PC-3 (cell line): ENCODE results near the gene ACP2. TPM values are rescaled to one million over a fixed set of nuclear protein-coding genes. Genes with fewer than 3 reads are reported as not detected.

Experiments
- ATAC-seq: fragments of 200-7000 bp; cut with Tn5 transposase; 2 replicates; pipeline ENCODE4 v1.9.1; 2020; ENCODE audit warnings: mild to moderate bottlenecking, moderate library complexity
- BruUV-seq: library from RNA; stranded (reverse); fragments of 400-500 nt; replicated peaks from 2 replicates; lab custom pipeline; 2021; lab: Mats Ljungman, UMichigan
- CTCF ChIA-PET: fragments of 300-600 bp; sonication (Branson Sonifier 250); formaldehyde crosslinking; loops from one replicate; lab custom pipeline; 2022; ENCODE audit warnings: antibody characterized with exemption; lab: Charles Lee
- POLR2A ChIA-PET: fragments of 300-600 bp; sonication (Branson Sonifier 250); formaldehyde crosslinking; loops from one replicate; lab custom pipeline; 2022; ENCODE audit warnings: antibody characterized with exemption; ENCODE audit not compliant: unreplicated experiment; lab: Charles Lee
- DNase-seq: peaks from one replicate; pipeline ENCODE4 v3.0.0-alpha.2; 2015
- H2AFZ ChIP-seq: fragments of 300-600 bp; sonication (generic); 2 replicates; pipeline ENCODE4 v1.6.0; 2016; ENCODE audit warnings: antibody characterized with exemption, low read length
- H3F3A ChIP-seq: fragments of 300-600 bp; sonication (generic); one replicate; pipeline ENCODE4 v1.6.0; 2017; ENCODE audit warnings: antibody characterized with exemption, low read length, control low read depth, mild to moderate bottlenecking; ENCODE audit not compliant: unreplicated experiment
- H3K27ac ChIP-seq: fragments of 300-600 bp; sonication (generic); 2 replicates; pipeline ENCODE4 v1.5.1; 2016; ENCODE audit warnings: mild to moderate bottlenecking, low read length
- H3K27me3 ChIP-seq: fragments of 300-600 bp; sonication (generic); 2 replicates; pipeline ENCODE4 v1.6.1; 2016; ENCODE audit warnings: low read length, mixed read lengths
- H3K36me3 ChIP-seq: fragments of 300-600 bp; sonication (generic); 2 replicates; pipeline ENCODE4 v1.6.1; 2016; ENCODE audit warnings: low read depth, mixed run types, low read length, mixed read lengths
- H3K4me1 ChIP-seq: fragments of 300-600 bp; sonication (generic); 2 replicates; pipeline ENCODE4 v1.5.1; 2016; ENCODE audit warnings: low read length; ENCODE audit not compliant: insufficient read depth
- H3K4me2 ChIP-seq: fragments of 300-600 bp; sonication (generic); 2 replicates; pipeline ENCODE4 v1.6.0; 2016; ENCODE audit warnings: low read length
- H3K4me3 ChIP-seq: fragments of 300-600 bp; sonication (generic); 2 replicates; pipeline ENCODE4 v1.5.1; 2016; ENCODE audit warnings: mild to moderate bottlenecking, low read length, mixed read lengths
- H3K79me2 ChIP-seq: fragments of 300-600 bp; sonication (generic); 2 replicates; pipeline ENCODE4 v1.6.1; 2017; ENCODE audit warnings: low read length, mixed read lengths
- H3K9ac ChIP-seq: fragments of 300-600 bp; sonication (generic); 2 replicates; pipeline ENCODE4 v1.6.0; 2016; ENCODE audit warnings: mild to moderate bottlenecking, low read length
- H3K9me2 ChIP-seq: fragments of 300-600 bp; sonication (generic); replicated peaks from 2 replicates; pipeline ENCODE4 v1.6.1; 2016; ENCODE audit warnings: mixed run types, low read length, mixed read lengths
- H3K9me3 ChIP-seq: fragments of 300-600 bp; sonication (generic); 2 replicates; pipeline ENCODE4 v1.6.1; 2016; ENCODE audit warnings: low read length, mixed read lengths
- H4K20me1 ChIP-seq: fragments of 300-600 bp; sonication (generic); 2 replicates; pipeline ENCODE4 v1.6.1; 2016; ENCODE audit warnings: low read length, mixed read lengths
- EZH2 ChIP-seq: fragments of 300-600 bp; sonication (generic); IDR thresholded peaks from one replicate; pipeline ENCODE4 v1.6.1; 2017; ENCODE audit warnings: antibody characterized with exemption, mild to moderate bottlenecking, low read length; ENCODE audit not compliant: unreplicated experiment
- EZH2phosphoT487 ChIP-seq: fragments of 300-600 bp; sonication (generic); IDR thresholded peaks from 2 replicates; pipeline ENCODE4 v1.6.1; 2018; ENCODE audit warnings: mild to moderate bottlenecking, antibody characterized with exemption, low read length, borderline replicate concordance
- intact Hi-C: fragments of 100-400 bp; cut with micrococcal nuclease; formaldehyde crosslinking; loops from 2 replicates; pipeline ENCODE4 v1.9.0; 2023
- total RNA-seq: library from RNA; depleted of rRNA; stranded (reverse); fragments of >200 nt; gene quantifications from 2 replicates; pipeline ENCODE4 v1.2.3, GENCODE V29; 2014
- TF ChIP-seq, protein P1 (sequence below): fragments of 300-600 bp; sonication (generic); conservative IDR thresholded peaks from 2 replicates; pipeline ENCODE4 v1.5.1; 2017; ENCODE audit warnings: antibody characterized with exemption, low read depth, mild to moderate bottlenecking, low read length

ACP2 gene
- total RNA-seq, 1 experiment from 2014 or later = 26.6 TPM

DNA sequence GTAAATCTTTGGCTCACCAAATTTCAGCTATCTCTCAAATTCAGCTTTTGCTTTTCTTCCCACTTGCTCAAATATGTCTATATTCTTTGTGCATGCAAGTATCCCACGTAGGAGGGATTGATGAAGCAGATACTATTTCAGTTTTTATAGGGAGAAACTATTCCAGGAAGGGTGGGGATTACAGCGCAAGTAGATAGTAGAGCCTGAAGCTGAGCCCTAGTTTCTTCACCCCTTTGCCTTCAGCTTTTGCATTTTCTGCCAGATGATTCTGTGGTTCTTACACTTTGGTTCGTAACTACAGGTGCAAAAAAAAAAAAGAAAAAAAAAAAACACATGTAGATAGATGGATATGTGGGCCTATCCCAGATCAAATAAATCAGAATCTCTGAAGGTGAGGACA lies 3.1 kb upstream of the ACP2 start:
- Histone ChIP-seq H3K4me1 (peaks cover 19% of the 10 kb centered on the region; the same call in 1 of the 2 replicates), H3K9me2 (no peaks in the 10 kb centered on the region), H3K9ac (no peak overlapping the region), H4K20me1 (no peaks in the 10 kb centered on the region), H3K9me3 (no peaks in the 10 kb centered on the region), H3K36me3 (no peaks in the 10 kb centered on the region), H3K79me2 (peaks cover 32% of the 10 kb centered on the region), H3K4me2 (no peak overlapping the region), H2AFZ (no peak overlapping the region), H3F3A (no peaks in the 10 kb centered on the region), H3K4me3 (no peak overlapping the region), H3K27ac (no peak overlapping the region), H3K27me3 (no peaks in the 10 kb centered on the region)
- no TSS peak for BruUV-seq
- CTCF ChIA-PET = no interaction called here
- intact Hi-C loops = no loop called here
- ATAC-seq (no peak), DNase-seq (no peak)
- POLR2A ChIA-PET = no interaction called here
- no peak for TF ChIP-seq EZH2
- no peak for TF ChIP-seq EZH2phosphoT487
- TF ChIP-seq, protein P1, sequence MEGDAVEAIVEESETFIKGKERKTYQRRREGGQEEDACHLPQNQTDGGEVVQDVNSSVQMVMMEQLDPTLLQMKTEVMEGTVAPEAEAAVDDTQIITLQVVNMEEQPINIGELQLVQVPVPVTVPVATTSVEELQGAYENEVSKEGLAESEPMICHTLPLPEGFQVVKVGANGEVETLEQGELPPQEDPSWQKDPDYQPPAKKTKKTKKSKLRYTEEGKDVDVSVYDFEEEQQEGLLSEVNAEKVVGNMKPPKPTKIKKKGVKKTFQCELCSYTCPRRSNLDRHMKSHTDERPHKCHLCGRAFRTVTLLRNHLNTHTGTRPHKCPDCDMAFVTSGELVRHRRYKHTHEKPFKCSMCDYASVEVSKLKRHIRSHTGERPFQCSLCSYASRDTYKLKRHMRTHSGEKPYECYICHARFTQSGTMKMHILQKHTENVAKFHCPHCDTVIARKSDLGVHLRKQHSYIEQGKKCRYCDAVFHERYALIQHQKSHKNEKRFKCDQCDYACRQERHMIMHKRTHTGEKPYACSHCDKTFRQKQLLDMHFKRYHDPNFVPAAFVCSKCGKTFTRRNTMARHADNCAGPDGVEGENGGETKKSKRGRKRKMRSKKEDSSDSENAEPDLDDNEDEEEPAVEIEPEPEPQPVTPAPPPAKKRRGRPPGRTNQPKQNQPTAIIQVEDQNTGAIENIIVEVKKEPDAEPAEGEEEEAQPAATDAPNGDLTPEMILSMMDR = no peak

DNA sequence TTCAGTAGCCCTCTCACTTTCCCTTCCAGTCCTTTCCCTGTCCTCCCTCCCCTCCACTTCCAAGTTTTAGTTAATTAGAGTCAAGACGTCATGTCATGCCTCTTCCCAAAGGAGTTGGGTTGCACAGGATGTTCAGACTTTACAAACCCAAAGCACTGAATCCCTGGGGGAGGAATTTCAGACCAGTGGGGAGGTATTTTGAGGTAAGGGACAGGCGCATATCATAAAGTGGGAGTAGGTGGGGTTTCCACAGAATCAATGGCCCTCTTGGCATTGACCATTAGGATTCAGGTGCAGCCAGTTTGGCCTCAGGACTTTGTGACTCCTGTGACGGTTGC lies 733 bp upstream of the ACP2 start:
- H3F3A ChIP-seq = no peaks in the 10 kb centered on the region
- peak overlapping the region; percentile 86 for H3K9ac ChIP-seq
- H3K4me2 ChIP-seq = peak overlapping the region; percentile 100
- no peaks in the 10 kb centered on the region for H3K36me3 ChIP-seq
- no peaks in the 10 kb centered on the region for H3K9me3 ChIP-seq
- DNase-seq (no peak), ATAC-seq (no peak)
- peak overlapping the region; percentile 96 for H2AFZ ChIP-seq
- peaks cover 33% of the 10 kb centered on the region for H3K79me2 ChIP-seq
- peaks cover 11% of the 10 kb centered on the region; the same call in 1 of the 2 replicates for H3K4me1 ChIP-seq
- no peaks in the 10 kb centered on the region for H4K20me1 ChIP-seq
- peak overlapping the region; percentile 98 for H3K4me3 ChIP-seq
- H3K9me2 ChIP-seq = no peaks in the 10 kb centered on the region
- no peak for TF ChIP-seq EZH2phosphoT487
- TF ChIP-seq, protein P1 = no peak
- no peak for TF ChIP-seq EZH2
- intact Hi-C loops = loop anchor here (2.0 kb wide), 1 partner anchor 73 kb away; the partner anchor contains the start of gene ARFGAP2
- no peaks in the 10 kb centered on the region for H3K27me3 ChIP-seq
- no TSS peak for BruUV-seq
- H3K27ac ChIP-seq = no peak overlapping the region
- ChIA-PET POLR2A (no interaction called here), CTCF (interaction anchor here (1.3 to 1.4 kb wide), 2 partner anchors 10 to 64 kb away, joined by 6 to 9 read pairs; no protein-coding TSS in a partner anchor)

DNA sequence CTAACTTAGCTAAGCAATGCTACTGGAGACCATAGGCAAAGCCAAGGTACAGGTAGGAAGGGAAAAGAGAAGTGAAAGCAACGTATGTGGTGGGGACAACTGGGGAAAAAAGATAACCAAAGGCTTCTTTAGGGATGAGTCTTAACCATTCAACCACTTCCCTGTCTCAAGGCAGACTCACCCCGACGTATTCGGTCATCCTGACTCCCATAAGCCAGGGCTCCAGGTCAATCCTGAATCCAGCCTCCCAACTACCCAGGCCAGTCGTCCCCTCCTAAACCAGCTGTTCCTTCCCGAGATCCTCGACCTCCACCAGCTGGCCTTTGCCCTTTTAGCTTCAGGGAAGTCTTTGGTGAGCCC lies 330 bp downstream of the ACP2 start:
- Histone ChIP-seq H3K9me3 (no peaks in the 10 kb centered on the region), H3F3A (no peaks in the 10 kb centered on the region), H3K4me1 (peaks cover 7% of the 10 kb centered on the region; the same call in 1 of the 2 replicates), H3K27ac (0 out of 2 replicates have a peak overlapping the region, but pooled peaks have one; percentile 59), H3K4me3 (peak overlapping the region; percentile 98), H3K79me2 (peaks cover 33% of the 10 kb centered on the region), H3K9ac (peak overlapping the region; percentile 86), H2AFZ (peak overlapping the region; percentile 96), H3K9me2 (no peaks in the 10 kb centered on the region), H4K20me1 (no peaks in the 10 kb centered on the region), H3K27me3 (no peaks in the 10 kb centered on the region), H3K4me2 (peak overlapping the region; percentile 100), H3K36me3 (no peaks in the 10 kb centered on the region)
- TF ChIP-seq EZH2phosphoT487 (no peak), EZH2 (no peak)
- TF ChIP-seq, protein P1 = no peak
- CTCF ChIA-PET = interaction anchor here (1.3 to 1.4 kb wide), 2 partner anchors 11 to 63 kb away, joined by 6 to 9 read pairs; no protein-coding TSS in a partner anchor
- POLR2A ChIA-PET = interaction anchor here (0.6 kb wide), 1 partner anchor 328 kb away, joined by 3 read pairs; no protein-coding TSS in a partner anchor
- DNase-seq (no peak), ATAC-seq (peak; percentile 52)
- BruUV-seq = TSS peak; percentile 79
- intact Hi-C loops = loop anchor here (2.0 kb wide), 1 partner anchor 71 kb away; the partner anchor contains the start of gene ARFGAP2
